ENCODE results near the gene DGKH.
"Not testable (repeated sequence)": the region's sequence is repeated elsewhere in the genome, so short reads cannot be mapped to it uniquely, and the experiment has no call there.

DGKH gene

DNA sequence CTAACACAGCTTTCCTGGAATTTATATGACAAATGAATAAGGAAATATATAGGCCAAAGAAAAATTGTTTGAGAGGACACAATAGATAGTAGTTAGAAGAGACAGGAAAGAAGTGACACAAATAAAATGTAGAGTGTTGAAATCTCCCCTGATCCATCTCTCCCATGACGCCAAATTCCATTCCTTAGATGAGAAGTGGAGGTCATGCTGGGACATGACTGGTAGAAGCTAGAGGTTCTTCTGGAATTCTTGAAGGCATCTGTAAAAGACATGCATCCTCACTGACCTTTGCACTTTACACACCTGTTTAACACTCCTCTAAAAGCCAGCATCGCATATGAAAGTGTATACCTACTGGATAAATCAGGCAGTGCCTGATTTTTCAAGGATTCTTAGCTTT lies 67.8 kb downstream of the DGKH start:
- no peak for DNase-seq (ENCODE audit: low spot score)

DNA sequence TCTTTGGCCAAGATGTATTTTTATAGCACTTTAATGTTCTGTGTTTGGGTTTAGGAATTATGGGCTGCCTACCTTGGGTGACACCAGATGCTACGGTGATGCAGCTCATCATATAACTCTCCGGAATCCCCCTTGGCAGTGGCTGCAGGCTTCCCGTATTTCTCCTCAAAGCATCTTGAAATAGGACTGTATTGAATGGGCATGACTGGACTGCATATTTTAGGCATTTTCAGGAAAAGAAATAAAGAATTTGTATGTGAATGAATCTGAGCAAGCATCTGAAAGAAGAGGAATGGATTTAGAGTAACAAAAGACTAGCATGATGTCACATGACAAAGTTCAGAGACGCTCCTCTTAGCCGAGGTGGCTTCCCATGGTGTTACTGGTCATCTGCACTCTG lies 70.6 kb downstream of the DGKH start:
- no peak for DNase-seq (ENCODE audit: low spot score)

DNA sequence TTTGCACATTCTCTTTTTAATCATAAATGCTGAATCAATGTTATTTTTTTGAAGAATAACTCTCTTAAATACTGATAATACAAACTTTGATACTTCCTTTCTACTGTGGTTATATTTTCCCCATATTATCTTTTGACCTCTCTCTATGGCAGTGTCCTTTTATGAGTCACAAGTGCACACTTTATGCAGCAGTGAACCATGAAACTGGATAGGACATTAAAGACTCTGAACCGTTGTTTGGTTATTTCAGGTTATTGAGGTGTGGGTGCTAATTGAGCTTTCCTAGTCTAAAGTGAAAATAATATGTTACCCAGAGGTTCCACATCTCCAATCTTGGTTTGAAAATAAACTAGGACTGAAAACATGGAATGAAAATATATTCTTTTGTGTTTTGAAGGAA lies 71.4 kb downstream of the DGKH start:
- no peak for DNase-seq (ENCODE audit: low spot score)

DNA sequence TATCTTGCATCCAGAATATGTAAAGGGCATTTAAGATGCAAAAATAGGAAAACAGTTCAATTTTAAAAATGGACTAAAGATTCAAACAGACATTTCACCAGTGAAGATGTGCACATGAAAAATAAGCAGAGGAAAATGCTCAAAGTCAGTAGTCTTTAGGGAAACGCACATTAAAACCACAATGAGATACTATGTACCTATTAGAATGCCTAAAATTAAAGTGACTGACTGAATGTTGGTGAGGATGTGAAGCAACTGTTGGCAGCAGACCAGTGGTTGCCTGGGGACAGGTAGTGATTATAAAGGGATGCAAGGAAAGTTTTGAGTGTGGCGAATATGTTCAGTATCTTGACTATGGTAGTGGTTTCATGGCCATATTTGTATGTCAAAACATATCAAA lies 75.2 kb downstream of the DGKH start:
- no peak for DNase-seq (ENCODE audit: low spot score)

DNA sequence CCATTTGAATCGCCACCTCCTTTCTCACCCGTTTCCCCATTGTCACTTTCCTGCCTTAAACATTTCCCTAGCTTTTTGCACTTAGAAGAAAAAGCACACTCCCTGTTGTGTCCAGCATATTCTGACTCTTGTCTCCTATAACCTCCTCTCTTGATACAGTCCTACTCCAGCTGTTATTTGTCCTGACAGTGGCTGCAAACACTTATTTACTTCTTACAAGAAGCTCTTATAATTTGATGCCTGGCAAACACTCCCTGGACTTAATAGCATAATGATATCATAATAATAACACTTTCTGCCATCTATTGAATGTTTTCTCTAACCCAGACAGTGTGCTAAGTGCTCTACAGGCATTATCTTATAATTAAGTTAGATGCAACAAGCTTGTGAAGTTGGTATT lies 76.6 kb downstream of the DGKH start:
- DNase-seq (ENCODE audit: low spot score) = no peak

DNA sequence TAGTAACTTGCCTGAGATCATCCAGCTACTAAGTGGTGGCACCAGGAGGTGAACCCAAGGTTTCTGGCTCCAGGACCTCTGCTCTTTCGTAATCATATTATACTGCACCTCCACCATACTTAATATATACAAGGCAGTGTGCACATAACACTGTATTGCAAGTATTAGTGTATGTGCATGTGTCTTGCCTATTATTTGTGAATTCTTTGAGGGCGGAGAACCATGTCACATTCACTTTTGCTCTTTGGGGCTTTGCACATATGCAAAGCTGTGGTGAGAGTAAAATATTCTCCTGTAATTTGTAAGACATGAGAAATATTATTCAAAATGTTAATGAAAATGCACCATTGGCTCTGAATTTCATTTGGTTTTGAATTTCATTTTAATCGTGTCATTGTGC lies 78.6 kb downstream of the DGKH start:
- DNase-seq (ENCODE audit: low spot score) = no peak

DNA sequence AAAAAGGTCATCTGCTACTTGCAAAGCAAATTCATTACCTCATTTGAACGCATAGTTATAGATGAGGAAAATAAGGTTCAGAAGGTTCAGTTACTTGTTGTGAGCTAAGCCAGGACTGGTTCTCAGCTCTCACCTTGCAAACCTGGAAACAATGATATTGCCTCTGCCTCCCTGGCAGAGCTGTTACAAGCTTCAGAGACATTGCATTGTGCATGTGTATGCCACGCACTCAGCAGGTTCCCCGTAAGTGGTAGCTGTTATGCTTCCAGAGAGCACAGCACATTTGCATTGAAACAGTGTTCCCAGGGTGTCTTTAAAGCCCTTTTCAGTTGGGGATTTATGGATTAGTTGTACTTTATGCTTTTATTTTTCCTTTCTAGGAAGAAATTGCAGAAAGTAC lies 80.6 kb downstream of the DGKH start:
- no peak for DNase-seq (ENCODE audit: low spot score)

DNA sequence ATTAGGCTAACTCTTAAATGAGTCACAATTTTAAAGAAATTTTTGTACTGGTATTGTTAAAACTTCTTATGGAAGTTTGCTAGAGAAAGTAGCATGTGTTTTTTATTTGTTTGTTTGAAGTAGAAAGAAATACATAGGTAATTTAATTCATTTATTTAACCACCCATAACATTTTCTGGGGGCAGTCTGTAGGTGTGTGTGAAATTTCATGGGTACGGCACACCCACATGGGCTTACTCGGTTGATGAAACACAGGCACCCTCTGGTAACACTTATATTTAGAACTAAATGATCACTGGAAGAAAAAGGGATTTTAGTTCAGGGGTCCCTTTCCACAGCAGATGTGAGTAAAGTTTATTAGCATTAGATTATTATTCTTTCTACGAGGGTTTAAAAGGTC lies 88.1 kb downstream of the DGKH start:
- no peak for DNase-seq (ENCODE audit: low spot score)

DNA sequence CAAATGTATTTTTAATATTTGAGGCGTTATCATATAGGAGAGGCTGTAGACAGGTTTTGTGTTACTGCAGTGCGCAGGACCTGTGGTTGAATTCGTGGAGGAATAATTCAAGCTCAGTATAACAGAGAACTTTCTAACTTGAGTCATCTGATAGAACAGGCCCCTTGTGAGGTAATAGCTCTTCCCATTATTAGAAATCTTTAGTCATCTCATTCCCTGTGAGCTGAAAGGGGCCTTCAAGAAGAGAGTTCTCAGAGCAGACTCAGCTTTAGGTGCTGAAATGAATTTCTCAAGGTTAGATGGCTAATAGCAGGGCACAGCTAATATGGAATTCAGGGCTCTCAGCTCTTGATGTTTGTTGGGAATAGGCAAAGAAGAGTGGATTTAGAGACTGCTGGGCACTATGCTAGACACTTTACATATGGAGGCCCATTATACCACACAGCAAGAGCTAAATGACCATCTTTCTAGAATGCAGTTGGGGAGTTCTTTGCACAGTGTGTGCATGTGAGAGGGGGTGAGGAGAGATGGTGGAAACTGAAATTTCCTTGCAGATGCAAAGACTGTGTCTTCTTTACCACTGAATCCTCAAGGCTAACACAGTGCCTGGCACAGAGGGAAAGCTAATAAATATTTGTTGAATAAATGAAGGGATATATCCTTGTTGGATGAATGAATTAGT lies 89.5 kb downstream of the DGKH start:
- no peak for DNase-seq (ENCODE audit: low spot score)

DNA sequence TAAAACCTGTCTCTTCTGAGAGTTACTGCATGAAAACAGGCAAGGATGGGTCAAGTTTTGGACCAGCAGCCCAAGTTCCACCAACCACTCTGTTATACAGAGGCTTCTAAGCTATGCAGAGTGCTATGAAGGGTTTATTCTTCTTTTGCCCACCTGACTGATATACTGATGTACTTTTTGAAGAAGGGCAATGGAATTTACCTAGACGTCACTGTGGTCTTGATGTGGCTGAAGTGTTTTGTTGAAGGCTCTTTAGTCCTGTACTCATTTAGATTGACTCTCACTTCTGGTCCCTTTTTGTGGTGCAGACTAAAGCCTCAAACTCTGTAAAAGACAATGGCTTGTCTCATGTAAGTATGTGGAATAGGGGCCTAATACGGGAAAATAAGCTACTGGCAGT lies 92.0 kb downstream of the DGKH start:
- DNase-seq (ENCODE audit: low spot score) = no peak

DNA sequence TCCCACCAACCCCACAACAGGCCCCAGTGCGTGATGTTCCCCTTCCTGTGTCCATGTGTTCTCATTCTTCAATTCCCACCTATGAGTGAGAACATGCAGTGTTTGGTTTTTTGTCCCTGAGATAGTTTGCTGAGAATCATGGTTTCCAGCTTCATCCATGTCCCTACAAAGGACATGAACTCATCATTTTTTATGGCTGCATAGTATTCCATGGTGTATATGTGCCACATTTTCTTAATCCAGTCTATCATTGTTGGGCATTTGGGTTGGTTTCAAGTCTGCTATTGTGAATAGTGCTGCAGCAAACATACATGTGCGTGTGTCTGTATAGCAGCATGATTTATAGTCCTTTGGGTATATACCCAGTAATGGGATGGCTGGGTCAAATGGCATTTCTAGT lies 92.6 kb downstream of the DGKH start:
- not testable (repeated sequence) for DNase-seq (ENCODE audit: low spot score)

DNA sequence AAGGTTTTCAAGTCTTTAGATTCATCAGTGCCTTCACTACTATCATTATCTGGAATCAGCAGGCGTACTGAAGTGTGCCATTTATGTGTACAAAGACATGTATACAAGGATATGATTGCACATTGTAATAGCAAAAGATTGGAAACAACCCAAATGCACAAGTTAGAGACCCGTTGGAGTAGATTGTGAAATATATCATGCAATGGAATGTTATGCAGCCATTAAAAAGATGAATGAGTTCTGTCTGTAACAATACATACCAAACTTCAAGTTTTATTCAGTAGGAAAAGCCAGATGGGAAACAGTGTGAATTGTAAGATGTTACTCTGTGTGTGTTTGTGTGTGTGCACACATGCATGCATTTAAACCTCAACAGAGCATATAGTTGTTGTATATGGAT lies 97.9 kb downstream of the DGKH start:
- DNase-seq (ENCODE audit: low spot score) = no peak

DNA sequence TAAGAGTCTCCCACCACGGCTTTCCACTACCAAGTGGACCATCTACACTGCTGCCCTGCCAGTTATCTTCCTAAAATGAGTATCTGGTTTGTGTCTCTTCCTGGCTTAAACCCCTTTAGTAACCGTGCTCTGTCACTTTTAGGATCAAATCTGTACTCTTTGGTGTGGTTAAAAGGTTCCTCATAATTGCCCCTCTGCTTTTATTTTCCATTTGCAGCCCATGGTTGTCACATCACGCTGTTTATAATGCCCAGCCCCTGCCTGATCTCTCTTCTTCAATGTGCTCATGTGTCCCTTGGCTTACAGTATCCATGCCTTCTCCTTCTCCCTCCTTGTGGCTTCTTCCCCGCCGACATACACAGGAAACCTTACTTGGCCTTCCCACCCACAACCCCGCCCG lies 100.1 kb downstream of the DGKH start:
- no peak for DNase-seq (ENCODE audit: low spot score)

DNA sequence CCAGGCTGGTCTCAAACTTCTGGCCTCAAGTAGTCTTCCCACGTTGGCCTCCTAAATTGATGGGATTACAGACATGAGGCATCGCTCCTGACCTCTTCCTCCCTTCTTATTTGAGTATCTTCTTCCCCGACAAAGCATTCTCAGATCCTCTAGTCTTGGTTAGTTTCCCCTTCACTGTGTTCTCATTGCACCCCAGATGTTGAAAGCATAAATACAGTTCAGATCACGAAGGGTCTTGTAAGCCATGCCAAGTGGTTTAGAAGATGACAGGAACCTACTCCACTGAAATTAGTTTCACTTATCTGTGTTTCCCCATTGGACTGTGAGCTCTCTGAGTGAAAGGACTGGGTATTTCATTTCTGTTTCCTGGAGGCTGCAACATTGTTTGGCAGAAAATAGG lies 100.7 kb downstream of the DGKH start:
- no peak for DNase-seq (ENCODE audit: low spot score)

DNA sequence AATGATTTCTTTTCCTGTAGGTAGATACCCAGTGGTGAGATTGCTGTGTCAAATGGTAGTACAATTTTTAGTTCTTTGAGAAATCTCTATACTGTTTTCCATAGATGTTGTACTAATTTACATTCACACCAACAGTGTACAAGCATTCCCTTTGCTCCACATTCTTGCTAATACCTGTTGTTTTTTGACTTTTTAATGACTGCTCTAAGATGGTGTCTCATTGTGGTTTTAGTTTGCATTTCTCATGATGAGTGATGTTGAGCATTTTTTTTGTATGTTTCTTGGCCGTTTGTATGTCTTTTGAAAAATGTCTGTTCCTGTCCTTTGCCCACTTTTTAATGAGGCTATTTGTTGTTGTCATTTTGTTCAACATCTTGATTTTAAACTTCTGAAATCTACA lies 103.3 kb downstream of the DGKH start:
- no peak for DNase-seq (ENCODE audit: low spot score)

DNA sequence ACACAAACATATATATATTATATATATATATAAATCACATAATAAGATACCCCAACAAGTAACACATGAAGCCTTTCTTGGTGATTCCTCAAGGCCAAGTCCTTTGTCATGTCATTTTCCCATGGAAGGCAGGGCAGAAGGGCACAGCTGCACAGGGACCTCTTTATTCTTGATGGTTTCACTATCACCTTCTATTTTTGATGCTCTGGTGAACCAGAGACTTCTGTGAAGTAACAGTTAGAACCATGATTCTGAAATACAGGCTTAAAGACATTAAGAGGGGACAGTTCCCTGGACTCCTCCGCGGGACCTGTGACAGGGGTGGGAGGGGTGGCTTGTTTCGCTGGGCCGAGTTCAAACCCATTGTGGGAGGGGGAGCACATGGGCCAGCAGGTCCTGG lies 104.0 kb downstream of the DGKH start:
- no peak for DNase-seq (ENCODE audit: low spot score)

DNA sequence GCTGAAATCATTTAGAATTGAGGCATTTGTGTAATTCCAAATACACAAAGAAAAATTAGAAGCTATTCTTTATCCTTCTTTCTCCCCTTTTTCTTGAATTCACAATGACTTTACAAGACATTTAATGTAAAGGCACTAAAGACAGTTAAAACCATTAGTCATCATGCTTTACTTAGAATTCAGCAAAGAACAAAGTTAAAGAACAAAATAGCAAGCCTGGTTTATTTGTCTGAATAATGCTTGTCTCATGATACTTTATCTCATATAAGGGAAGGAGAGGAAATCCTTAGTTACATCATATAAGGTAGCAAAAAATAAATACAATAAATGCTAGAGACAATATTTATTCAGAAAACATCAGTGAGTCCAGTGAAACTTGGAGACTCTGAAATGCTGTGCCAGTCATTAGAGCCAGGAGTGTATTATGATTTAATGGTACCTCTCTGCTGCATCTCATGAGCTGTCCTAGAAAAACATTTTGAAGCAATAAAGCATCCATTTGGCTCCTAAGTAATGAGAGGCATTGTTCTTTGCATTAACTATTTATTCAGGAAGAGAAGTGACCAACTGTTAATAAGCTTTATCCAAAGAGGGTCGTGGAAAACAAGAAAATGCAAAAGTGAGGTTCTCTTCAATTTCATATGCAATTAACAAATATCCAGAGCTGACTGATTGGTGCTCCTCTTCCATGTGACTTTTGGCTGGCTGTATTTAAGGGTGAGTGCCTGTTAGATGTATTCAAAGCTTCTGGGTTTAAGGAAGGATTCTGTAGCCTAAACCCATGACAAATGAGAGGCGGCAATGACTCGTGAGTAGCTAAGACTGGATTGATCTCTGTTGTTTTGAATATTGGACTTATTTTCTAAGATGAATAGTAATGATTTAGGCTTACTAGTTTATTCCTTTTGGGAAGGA lies 105.0 kb downstream of the DGKH start:
- DNase-seq (ENCODE audit: low spot score) = no peak

DNA sequence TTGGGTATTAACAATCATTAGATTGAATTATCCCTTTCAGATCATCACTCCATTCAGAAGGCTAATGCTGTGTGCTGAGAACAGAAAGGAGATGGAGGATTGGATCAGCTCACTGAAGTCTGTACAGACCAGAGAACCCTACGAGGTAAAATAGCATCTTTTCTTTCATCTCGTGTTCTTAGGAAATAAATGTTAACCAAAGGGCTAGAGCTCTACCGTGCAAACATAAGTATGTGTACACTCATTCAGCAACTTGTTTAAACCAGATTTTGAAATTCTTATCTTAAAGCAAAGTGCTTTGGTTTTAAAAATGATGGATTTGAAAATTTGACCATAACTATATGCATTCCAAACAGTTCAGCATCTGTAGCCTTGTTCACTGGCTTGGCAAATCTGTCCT lies 106.8 kb downstream of the DGKH start:
- DNase-seq (ENCODE audit: low spot score) = no peak

DNA sequence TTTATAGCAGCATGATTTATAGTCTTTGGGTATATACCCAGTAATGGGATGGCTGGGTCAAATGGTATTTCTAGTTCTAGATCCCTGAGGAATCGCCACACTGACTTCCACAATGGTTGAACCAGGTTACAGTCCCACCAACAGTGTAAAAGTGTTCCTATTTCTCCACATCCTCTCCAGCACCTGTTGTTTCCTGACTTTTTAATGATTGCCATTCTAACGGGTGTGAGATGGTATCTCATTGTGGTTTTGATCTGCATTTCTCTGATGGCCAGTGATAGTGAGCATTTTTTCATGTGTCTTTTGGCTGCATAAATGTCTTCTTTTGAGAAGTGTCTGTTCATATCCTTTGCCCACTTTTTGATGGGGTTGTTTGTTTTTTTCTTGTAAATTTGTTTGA lies 114.9 kb downstream of the DGKH start:
- DNase-seq (ENCODE audit: low spot score) = not testable (repeated sequence)

DNA sequence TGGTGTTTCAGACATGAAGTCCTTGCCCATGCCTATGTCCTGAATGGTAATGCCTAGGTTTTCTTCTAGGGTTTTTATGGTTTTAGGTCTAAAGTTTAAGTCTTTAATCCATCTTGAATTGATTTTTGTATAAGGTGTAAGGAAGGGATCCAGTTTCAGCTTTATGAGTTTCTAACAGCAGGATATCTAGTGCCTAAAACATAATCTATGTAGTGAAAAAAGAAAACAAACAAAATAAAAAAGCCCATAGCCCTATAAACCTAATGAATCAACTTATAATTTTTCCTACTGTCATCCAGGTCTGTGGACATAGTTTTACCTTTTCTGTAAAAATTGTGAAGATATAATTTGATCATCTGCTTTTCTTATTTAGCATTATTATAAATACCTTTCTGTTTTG lies 115.5 kb downstream of the DGKH start:
- DNase-seq (ENCODE audit: low spot score) = not testable (repeated sequence)

DNA sequence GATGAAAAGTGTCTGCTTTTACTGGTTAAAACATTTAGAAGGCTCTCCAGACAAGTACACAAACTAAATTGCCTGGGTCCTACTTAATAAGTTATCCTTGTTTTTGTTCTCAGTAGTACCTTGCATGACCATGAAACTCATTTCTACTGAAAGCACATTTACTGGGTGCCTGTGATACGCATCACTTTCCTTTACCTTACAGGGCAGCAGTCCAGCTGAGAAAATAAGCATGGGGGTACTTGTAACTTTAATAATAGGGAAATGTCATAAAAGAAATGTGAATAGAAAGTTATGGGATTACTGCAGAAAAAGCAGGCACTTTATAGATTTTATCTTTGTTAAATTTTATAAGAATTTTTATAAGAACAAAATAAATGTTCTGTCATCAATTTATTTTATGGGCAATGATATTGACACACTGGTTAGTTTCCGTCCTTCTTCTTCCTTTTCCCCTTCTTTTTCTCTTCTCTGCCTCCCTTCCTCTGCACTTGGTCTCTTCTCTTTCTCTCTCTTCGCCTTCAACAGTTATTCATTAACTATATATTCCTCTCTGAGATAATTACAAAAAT lies 116.2 kb downstream of the DGKH start:
- no peak for DNase-seq (ENCODE audit: low spot score)

DNA sequence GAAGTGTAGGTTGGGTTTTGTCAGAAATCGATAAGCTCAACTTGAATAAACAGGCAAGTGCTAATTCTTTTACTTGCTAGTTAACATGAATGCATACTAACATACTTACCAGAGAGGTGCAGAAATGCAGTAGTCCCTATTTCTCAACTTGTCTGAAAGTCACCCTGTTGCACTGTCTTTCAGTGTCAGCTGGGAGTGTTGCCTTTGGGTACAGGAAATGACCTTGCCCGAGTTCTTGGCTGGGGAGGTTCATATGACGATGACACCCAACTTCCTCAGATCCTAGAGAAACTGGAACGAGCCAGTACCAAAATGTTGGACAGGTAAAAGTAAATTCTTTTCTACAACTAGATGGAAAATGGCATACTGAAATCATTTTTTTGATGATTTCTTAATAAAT lies 120.0 kb downstream of the DGKH start:
- DNase-seq (ENCODE audit: low spot score) = no peak

DNA sequence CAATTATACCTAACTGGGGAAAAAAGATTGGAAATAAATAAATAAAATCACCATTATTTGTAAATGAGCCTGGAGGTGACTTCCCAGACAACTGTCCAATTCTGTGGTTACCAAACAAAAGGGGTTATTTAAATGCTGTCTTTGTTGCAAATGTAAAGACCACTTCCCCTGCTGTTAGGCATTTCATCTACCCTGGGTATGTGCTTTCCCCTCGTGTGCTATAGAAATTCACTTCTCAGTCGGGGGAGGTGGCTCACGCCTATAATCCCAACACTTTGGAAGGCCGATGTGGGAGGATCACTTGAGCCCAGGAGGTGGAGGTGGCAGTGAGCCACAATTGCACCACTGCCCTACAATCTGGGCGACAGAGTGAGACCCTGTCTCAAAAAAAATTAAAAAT lies 121.6 kb downstream of the DGKH start:
- DNase-seq (ENCODE audit: low spot score) = peak; percentile 44

Data from iPS-NIHi11 (cell line).